HL-60/S4 treated with phorbol 12-myristate 13-acetate at 8.2 ng/mL for 4 days and 3 days (cell line): Measurements from ENCODE around the gene PRM1.

Experiments
- in situ Hi-C: fragments of 300-500 bp; cut with MboI; formaldehyde crosslinking; loops from 2 replicates; pipeline ENCODE4 v1.15.0; 2022; ENCODE audit warnings: low sequenced_read_pairs

Gene PRM1

DNA sequence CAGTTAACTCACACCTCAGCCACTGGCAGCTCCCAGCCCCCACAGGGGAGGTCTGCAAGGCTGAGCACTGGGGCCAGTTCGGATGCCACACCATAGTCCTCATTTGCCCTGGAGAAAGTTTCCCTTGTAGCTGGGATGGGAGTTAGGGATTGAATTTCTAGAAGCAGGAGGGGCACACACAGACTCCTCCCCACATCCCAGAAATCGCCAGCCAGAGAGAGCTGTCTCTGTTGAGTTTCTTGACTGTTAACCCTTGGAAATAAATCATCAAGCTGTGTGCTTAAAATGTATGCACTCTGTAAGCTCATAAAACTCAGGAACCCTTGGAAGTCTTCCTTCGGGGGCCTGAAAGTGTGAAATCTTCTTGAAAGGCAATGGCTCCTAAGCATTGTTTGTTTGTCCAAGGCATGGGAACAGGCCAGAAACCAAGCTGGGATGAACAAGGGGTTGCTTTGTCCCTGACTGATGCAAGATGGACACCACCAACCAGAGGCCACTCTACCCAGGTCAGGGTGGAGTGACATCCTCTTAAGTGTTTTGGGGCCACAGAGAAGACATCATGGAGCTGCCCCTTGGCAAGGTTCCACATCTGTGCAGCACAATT lies 7.3 kb downstream of the PRM1 start:
- in situ Hi-C loops = loop anchor here (25.0 kb wide), 1 partner anchor 312 kb away; no protein-coding TSS in a partner anchor

DNA sequence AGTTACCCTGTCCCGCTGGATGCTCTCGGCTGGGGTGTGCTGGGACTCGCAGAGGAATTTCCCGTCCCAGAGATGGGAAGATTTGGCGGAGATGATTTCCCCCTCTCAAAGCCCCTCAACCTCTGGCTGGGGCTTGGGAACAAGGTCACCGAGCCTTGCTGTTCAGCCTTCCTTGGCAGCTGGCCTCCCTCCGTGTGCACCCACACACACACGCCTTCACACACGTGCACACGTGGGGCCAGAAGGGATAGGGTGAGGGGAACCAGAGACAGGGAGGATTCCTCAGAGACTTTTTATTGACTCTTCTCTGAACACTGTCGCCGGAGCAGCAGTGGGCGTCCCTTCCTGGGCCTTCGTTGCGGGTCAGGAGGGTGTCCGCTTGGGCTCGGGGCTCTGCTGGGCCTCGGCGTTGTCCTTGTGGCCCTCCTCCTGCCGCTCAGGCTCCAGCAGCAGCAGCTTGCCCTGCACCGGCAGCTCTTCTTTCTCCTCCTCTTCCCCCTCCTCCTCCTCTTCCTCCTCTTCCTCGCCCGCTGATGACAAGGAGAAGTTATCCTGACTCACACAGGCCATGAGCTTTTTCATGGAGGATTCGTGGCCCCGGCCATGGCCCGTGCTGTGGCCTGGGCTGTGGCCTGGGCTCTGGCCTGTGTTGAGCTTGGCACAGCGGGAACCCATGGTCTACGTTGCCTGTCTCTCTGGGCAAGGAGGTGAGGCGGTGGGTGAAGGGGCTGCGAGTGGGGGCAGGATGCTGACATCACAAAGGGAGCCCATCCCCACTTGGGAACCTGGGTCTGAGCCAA lies 8.0 kb downstream of the PRM1 start, which contains the start of gene PRM3:
Gene PRM3, minus strand, starts transcription at position 709 of the 800 bp plus-strand sequence. Its CDS starts 34 bp downstream, at position 675.
- in situ Hi-C loops = loop anchor here (25.0 kb wide), 1 partner anchor 311 kb away; no protein-coding TSS in a partner anchor

DNA sequence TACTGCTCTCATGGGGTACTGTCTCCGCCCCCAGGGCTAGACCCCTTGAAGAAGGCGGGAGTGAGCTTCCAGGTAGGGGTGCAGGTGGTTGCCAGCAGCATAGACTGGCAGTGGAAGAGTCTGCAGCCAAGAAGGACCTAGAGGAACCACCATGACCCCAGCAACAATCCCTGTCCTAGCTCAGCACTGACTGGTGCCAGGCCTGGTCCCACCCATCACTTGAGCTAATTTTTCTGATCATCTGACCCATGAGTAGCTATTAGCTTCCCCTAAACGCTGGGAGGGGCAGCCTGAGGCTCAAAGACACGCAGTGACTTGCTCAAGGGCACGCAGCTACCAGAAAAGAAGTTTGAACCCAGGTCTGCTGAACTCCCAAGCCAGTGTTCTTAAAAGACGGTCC lies 8.6 kb downstream of the PRM1 start:
- in situ Hi-C loops = loop anchor here (25.0 kb wide), 1 partner anchor 310 kb away; no protein-coding TSS in a partner anchor

DNA sequence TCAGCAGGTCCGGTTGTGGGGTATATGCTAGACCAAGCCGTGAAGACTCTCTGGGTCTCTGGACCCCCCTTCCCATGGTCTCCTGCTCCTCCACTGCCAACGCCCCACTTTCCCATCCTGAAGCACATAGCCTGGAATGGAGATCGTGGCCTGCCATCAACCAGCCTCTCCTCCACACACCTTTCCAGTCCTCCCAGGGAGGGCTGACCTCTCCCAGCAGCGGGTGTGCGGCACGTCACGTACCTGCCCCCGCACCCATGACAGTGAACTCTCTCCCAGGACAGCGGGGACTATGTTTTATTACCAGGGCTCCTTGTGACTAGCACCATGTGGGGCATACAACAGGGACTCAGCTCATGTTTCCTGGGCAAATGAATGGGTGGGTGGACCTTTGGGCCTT lies 9.5 kb downstream of the PRM1 start:
- in situ Hi-C loops = loop anchor here (25.0 kb wide), 1 partner anchor 309 kb away; no protein-coding TSS in a partner anchor

DNA sequence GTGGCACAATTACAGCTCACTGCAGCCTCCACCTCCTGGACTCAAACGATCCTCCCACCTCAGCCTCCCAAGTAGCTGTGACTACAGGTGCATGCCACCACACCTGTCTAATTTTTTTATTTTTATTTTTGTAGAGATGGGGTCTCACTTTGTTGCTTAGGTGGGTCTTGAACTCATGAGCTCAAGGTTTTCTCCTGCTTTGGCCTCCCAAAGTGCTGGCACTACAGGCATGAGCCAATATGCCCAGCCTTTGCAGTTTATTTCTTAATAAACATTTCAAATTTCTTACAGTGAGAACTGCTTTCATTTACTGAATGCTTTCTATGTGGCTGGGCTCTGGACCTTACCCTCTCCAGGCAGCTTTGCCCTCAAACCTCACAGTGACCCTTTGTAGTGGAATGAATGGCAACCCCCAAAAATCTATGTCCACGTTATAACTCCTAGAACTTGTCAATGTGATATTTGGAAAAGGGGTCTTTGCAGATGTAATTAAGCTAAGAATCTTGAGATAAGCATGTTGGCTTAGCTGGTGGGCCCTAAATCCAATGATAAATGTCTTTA lies 10.4 kb downstream of the PRM1 start:
- in situ Hi-C loops = loop anchor here (25.0 kb wide), 1 partner anchor 308 kb away; no protein-coding TSS in a partner anchor

DNA sequence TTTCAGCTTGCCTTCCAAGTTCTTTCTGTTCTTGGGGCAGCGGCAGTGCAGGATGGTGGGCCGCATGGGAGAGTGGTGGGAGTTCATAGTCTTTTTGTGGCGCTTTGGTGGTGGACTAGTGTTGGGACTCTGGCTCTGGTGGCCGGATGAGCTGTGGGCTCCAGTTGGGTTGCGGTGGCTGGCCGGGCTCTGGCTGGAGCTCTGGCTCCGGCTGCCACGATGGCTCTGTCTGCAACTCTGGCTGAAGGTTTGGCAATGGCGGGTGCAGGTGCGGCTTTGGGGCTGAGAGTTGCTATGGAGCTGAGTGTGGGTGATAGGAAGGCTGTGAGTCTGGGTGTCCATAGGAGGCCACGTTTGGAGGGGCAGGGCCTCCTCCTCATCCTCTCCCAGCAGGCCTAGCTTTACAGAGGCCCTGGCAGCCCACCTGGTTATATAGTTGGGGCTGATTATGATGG lies 12.2 kb downstream of the PRM1 start, which contains the start of gene TNP2:
Gene TNP2, minus strand, starts transcription at position 405 of the 455 bp plus-strand sequence. Its CDS starts 63 bp downstream, at position 342.
- in situ Hi-C loops = loop anchor here (25.0 kb wide), 1 partner anchor 307 kb away; no protein-coding TSS in a partner anchor

DNA sequence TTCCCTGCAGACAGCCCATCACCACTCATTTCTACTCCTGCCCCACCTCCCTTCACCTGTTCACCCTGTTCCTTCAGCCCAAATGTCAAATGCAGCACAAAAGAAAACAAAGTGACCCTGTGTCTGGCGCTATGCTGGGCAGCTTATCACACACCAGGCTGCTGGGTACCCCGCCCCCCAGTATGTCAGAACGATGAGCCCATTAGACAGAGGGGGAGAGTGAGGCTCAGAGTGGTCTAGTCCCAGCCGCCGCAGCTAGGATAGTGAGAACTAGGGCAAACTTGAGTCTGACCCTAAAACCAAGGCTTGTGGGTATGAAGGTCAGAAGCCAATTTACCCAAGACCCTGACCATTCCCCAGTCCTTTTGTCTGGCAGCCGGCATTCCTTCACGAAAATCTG lies 16.0 kb downstream of the PRM1 start:
- in situ Hi-C loops = loop anchor here (25.0 kb wide), 1 partner anchor 303 kb away; no protein-coding TSS in a partner anchor

DNA sequence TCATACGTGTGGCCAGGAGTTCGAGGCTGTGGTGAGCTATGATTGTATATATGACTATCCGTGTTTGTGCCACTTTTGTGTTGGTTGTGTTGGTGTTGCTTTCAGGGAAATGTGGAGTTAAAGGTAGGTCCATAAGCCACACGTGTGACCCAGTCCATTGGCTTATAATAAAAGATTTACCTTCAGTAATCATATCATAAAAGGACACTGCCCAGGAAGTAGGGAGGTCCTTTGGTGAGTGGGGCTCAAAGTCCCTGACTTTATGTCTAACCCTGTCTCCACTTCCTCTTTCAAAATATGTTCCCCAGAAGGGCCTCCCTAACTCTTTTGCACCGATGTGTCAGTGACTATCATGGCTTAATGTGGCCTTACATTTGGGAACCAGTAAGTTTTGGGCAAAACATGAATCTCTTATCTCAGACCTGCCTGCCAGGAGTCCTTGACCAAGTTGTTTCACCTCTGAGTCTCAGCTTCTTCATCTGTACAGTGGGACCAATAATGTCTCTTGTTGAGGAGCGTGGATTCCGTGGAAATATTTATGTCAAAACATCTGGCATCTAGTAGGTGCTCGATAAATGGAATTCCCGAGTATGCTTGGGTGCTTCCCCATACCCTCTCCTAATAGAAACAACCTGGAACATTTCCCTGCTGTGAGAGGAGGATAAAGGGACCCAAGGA lies 16.8 kb downstream of the PRM1 start:
- in situ Hi-C loops = loop anchor here (25.0 kb wide), 1 partner anchor 302 kb away; no protein-coding TSS in a partner anchor

DNA sequence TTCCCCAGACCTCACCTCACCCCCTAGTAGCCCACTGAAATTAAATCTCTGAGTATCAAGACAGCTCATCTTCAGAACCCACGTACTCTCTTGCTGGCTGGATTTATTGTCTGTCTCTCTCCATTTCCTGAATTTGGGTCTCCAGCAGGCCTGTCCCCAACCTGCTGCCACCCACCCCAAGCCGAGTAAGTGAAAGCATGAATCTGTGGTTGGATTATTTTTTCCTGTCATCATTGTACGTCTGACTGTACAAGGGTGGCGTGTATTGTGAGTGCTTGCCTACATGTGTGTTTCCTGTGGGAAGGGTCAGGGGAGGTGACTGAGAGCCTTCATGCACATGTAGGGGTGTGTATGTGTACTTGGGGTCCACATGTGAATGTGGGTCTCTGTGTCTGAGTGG lies 17.4 kb downstream of the PRM1 start:
- in situ Hi-C loops = loop anchor here (25.0 kb wide), 1 partner anchor 301 kb away; no protein-coding TSS in a partner anchor

DNA sequence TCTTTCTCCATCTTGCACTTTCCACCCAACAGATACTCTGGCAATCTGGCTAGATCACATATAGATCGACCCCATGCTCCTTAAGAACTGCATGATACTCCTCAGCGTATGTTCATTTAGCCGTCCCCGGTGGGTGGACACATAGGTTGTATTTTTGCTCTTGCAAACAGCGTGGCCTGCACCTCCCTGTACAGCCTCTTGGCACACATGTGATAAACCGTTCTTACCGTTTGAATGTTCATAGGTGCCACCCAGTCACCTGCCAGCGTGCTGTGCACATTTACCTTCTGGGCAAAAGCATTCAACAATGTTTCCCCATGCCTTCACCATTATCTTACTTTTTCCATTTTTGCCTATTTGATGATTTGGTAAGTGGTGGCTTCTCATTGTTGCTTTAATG lies 18.2 kb downstream of the PRM1 start:
- in situ Hi-C loops = loop anchor here (25.0 kb wide), 1 partner anchor 301 kb away; no protein-coding TSS in a partner anchor

DNA sequence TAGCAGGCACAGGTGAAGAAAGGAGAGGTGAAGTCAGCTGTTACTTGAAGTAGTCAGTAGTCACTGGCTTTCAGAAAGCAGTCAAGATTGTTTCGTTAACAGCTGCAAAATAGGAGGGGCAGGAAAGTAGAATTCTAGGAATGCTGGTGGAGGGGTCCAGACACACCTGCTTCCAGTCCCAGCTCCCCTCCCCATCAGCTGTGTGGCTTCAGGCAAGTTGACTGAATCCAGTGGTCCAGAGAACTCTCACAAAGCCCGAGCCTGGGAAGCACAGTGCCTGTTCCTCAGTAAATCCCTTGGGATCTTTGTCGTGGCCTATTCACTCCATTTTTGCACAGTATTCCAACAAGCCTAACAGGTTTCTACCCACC lies 20.5 kb downstream of the PRM1 start:
- in situ Hi-C loops = loop anchor here (25.0 kb wide), 1 partner anchor 298 kb away; no protein-coding TSS in a partner anchor

DNA sequence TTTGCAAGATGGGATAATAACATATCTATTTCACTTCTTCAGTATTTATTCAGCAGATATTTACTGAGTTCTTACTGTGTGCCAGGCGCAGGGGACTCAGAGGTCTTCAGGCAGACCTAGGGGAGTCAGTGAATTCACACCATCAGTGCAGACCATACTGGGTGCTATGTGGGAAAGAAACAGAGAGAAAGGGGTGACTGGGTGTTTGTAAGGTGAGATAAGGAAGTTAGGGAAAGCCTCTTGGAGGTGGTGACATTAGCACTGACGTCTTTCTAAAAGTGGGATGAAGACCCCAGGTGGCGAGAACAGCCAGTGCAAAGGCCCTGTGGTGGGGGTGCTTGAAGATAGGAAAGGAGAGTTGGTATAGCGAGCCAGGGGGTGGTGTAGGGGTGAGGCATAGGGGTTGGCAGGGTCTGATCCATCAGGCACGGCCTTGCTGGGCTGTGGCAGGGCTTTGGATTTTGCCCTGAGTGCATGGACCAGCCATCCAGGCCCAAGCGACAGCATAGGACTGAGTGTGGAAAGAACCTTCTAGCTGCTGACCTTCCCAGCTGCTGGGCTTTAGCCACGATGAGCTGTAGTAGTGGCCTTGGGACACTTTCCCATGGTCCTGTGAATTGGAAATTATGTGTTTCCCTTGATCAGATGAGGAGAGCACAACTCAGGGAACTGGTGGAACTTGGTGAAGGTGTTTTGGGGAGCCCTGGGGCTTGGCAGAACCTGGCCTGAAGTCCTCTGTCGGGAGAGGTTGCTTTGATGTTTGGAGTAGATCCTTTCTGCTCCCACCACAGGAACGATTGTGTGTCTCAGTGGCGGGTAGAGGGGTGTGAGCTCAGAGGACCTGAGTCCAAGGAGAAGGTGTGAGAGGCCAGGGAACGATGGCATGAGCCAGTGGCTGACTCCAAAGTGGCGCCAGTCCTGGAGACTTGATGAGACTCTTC lies 21.2 kb downstream of the PRM1 start:
- in situ Hi-C loops = loop anchor here (25.0 kb wide), 1 partner anchor 298 kb away; no protein-coding TSS in a partner anchor

DNA sequence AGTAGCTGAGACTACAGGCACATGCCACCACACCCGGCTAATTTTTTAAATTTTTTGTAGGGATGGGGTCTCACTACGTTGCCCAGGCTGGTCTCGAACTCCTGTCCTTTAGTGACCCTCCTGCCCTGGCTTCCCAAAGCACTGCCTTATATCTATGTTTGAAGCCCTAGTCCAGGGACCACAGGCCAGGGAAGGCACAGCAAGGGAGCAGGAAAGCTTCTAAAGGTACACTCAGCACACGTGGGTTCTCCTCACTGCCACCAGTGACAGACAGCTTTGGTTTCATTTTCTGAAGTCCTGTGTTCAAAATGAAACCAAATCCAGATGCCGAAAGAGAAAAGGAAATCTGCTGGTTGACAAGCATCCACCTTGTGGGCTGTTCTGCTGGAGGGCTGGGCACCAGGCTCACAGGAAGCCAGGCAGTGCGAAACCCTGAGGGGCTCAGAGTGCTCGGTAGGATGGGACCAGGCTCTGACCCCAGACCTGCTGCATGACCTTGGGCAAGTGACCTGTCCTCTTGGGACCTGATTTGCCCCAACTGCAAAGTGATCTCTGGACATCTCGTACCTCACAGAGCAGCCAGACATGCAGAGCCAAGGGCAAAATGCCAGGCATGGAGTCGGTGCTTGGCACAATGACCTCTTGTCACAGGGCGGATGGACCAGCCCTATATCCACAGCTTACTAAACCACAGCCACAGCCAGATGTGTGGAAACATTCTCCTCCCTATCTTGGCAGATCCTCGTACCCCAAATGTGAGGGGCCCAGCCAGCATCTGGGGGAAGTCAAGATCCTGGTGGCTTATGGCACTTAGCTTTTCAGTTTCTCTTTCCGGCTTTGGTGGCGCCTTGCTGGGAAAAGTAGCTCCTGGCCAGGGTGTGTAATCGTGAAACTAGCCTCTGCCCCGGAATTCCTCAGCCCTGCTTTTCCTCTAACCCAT lies 22.3 kb downstream of the PRM1 start:
- in situ Hi-C loops = loop anchor here (25.0 kb wide), 1 partner anchor 297 kb away; no protein-coding TSS in a partner anchor

DNA sequence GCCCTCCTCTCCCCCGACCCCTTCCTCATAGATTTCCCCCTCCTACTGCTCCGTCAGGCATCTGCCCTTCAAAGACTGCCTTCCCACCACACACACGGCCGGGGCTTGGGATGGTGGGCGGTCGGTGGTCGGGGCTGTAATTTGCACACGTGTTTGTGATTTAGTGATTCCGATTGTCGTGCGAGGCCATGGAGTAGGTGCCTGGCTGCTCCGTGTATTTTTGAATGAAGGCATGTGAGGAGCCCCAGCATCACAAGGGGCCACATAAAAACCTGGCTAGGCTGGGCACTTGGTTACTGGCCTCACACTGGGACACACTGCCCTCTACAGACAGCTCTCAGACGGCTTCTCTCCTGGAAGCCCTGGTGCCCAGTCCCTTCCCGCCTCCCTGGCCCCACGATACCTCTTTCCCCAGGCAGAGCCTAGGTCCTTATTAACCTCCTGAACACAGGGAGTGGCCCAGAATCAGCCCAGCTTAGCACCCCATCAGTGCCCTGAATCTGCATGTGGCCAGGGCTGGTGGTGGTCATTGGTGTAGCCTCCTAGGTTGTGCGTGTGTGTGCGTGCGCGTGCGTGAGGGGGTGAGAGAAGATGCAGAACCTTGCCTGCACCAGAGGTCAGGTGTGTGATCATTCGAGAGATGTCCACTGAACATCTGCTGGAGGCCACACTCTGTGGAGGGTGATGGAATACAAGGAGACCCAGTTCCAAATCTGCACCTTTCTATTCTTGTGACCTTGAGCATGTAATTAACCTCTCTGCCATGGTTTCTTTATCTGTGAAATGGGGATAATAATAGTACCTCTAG lies 23.8 kb downstream of the PRM1 start:
- in situ Hi-C loops = loop anchor here (25.0 kb wide), 1 partner anchor 295 kb away; no protein-coding TSS in a partner anchor

DNA sequence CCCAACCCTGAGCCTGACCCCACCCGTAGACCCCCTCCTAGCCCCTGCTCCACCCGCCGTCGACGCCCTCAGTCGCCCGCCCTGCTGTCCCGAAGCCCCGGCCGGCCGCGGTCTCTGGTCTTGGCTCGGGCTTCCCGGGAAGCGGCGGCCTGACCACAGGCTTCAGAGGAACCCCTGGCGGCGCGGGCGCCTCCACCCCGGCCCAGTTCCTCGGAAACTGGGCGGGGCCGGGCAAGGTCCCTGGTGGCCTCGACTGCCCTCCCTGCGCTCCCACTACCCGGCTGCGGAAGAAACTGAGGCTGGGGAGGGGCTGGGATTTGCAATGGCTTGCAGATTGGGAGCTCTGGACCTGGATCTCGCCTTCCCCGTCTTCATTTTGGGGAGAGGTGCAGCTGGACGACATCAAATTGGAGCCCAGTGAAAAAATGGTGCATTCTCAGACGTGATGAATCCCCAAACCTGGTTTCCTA lies 24.4 kb downstream of the PRM1 start:
- in situ Hi-C loops = loop anchor here (25.0 kb wide), 1 partner anchor 294 kb away; no protein-coding TSS in a partner anchor

DNA sequence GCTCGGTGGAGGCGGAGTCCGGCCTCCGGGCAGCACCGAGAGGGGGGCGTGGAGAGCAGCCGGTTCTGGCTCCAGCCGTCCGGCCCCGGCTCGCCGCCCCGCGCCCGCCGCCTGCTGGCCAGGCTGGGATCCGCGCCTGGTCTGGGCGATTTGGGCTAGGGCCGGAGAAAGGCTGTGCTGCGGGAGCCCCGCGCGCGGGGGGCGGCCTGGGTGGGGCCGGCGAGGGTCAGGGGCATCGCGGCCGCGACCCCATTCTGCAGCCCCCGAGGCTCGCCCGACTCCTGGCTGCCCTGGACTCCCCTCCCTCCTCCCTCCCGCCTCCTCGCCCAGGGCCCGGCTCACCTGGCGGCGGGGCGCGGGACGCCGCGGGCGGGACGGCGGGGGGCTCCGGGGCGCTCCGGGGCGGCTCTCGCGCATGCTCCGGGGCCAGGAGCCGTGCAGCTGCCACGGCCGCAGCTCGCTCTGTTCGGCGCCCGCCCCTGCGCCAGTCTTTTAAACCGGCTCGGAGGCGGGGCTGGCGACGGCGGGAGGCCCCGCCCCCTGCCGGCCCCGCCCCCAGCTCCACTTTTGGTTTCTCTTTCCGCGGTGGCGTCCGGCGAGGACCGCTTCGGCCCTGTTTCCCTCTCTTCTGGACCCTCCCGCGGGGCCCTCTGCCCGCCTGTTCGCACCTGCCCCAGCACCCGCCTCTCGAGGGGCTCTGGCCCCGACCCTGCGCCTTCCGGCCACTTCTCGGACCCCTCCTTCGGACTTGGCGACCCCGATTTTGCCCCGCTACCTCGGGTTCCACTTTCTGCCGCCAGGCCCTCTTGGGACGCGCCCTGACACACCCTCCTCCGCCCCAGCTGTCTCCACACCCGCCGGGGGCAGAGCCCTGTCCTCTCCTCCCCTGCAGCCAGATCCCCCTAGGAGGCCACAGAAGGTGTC lies 25.1 kb downstream of the PRM1 start, which contains the start of gene SOCS1:
Gene SOCS1, minus strand, starts transcription at position 468 of the 924 bp plus-strand sequence. CDS start 726 bp downstream, outside the sequence.
- in situ Hi-C loops = loop anchor here (25.0 kb wide), 1 partner anchor 294 kb away; no protein-coding TSS in a partner anchor
